GM19240 (cell line): Measurements from ENCODE around the gene SGMS1.
A peak's percentile ranks its signal among the peaks of the same experiment; 100 is the strongest.
"Not testable (repeated sequence)": the region's sequence is repeated elsewhere in the genome, so short reads cannot be mapped to it uniquely, and the experiment has no call there.

Source experiments
- DNase-seq: peaks from one replicate; pipeline ENCODE4 v3.0.0; 2011; ENCODE audit warnings: low spot score; ENCODE audit not compliant: insufficient read length

SGMS1 gene

GRCh38 chr10:50381642-50382041 lies 242.1 kb downstream of the SGMS1 start:
- DNase-seq, result no peak

GRCh38 chr10:50379616-50380015 lies 244.1 kb downstream of the SGMS1 start:
- no peak for DNase-seq

- no peak for DNase-seq
These were observed 248.0 kb downstream of the SGMS1 start for GRCh38 chr10:50375745-50376144.

GRCh38 chr10:50375051-50375452 lies 248.7 kb downstream of the SGMS1 start:
- DNase-seq, result no peak

GRCh38 chr10:50373821-50374501 lies 249.8 kb downstream of the SGMS1 start:
- DNase-seq, result no peak

GRCh38 chr10:50369931-50370330 lies 253.8 kb downstream of the SGMS1 start:
- DNase-seq, result no peak

- no peak for DNase-seq
These were observed 256.0 kb downstream of the SGMS1 start for GRCh38 chr10:50367732-50368131.

GRCh38 chr10:50366421-50366820 lies 257.3 kb downstream of the SGMS1 start:
- not testable (repeated sequence) for DNase-seq

GRCh38 chr10:50364730-50365129 lies 259.0 kb downstream of the SGMS1 start:
- not testable (repeated sequence) for DNase-seq

- peak; percentile 19 for DNase-seq
These were observed 261.1 kb downstream of the SGMS1 start for GRCh38 chr10:50362547-50363125.

- DNase-seq, result no peak
These were observed 261.8 kb downstream of the SGMS1 start for GRCh38 chr10:50361946-50362345.

- DNase-seq, result no peak
These were observed 263.5 kb downstream of the SGMS1 start for GRCh38 chr10:50360077-50360850.

GRCh38 chr10:50358925-50359687 lies 264.6 kb downstream of the SGMS1 start:
- DNase-seq, result no peak

- no peak for DNase-seq
These were observed 265.3 kb downstream of the SGMS1 start for GRCh38 chr10:50358411-50358810.

- DNase-seq, result not testable (repeated sequence)
These were observed 267.3 kb downstream of the SGMS1 start for GRCh38 chr10:50356481-50356832.

GRCh38 chr10:50355693-50356480 lies 267.9 kb downstream of the SGMS1 start:
- DNase-seq, result not testable (repeated sequence)

- DNase-seq, result no peak
These were observed 272.1 kb downstream of the SGMS1 start for GRCh38 chr10:50351483-50352146.

- DNase-seq, result no peak
These were observed 273.4 kb downstream of the SGMS1 start for GRCh38 chr10:50350366-50350765.

- no peak for DNase-seq
These were observed 274.2 kb downstream of the SGMS1 start for GRCh38 chr10:50349554-50349953.

- DNase-seq, result peak; percentile 41
These were observed 276.4 kb downstream of the SGMS1 start for GRCh38 chr10:50347394-50347802.
